SK-N-SH (cell line): ENCODE measurements around the gene COPS3. TPM values are rescaled to one million over a fixed set of nuclear protein-coding genes. Genes with fewer than 3 reads are reported as not detected.

Source experiments
- CTCF ChIA-PET: fragments of 300-600, 350-600 bp; formaldehyde crosslinking; extraction: SDS; loops from one replicate; lab custom pipeline; 2021; lab: Yijun Ruan, JAX
- POLR2A ChIA-PET: fragments of 350-600 bp; sonication (Branson Sonifier 250); formaldehyde crosslinking; extraction: SDS; loops from one replicate; lab custom pipeline; 2020; ENCODE audit warnings: antibody characterized with exemption, inconsistent platforms; lab: Yijun Ruan, JAX
- DNase-seq: peaks from one replicate; pipeline ENCODE4 v3.0.0; 2012
- H2AFZ ChIP-seq: fragments of 200-600 bp; sonication (generic); 2 replicates; pipeline ENCODE4 v1.8.1; 2016; ENCODE audit warnings: antibody characterized with exemption, mild to moderate bottlenecking, low read depth
- H3F3A ChIP-seq: fragments of 200-600 bp; sonication (generic); replicated peaks from 2 replicates; pipeline ENCODE3; 2016; ENCODE audit warnings: antibody characterized with exemption, mild to moderate bottlenecking; ENCODE audit not compliant: insufficient read depth
- H3K27ac ChIP-seq, 2 experiments: fragments of 200-500 bp in 1 of 2; fragments of 200-600 bp in 1 of 2; sonication (Bioruptor generic) in 1 of 2; sonication (generic), shearing (Covaris generic) in 1 of 2; 2 replicates each; pipeline versions ENCODE4 v1.5.1 to v1.6.1; 2014 to 2016; ENCODE audit warnings: low read depth in 2 of 2, inconsistent platforms in 1 of 2, low read length in 1 of 2, mild to moderate bottlenecking in 1 of 2, mixed read lengths in 1 of 2
- H3K27me3 ChIP-seq: fragments of 200-600 bp; sonication (generic), shearing (Covaris generic); 2 replicates; pipeline ENCODE4 v1.6.1; 2016; ENCODE audit warnings: mixed run types; ENCODE audit not compliant: insufficient read depth
- H3K36me3 ChIP-seq, 2 experiments: fragments of 200-500 bp in 1 of 2; fragments of 200-600 bp in 1 of 2; sonication (Bioruptor generic) in 1 of 2; sonication (generic) in 1 of 2; replicated peaks in 1 of 2; 2 replicates each; pipeline versions ENCODE3 to v1.5.1; 2014 to 2016; ENCODE audit warnings: low read length in 1 of 2, mild to moderate bottlenecking in 1 of 2; ENCODE audit not compliant: insufficient read depth in 2 of 2, control insufficient read depth in 1 of 2
- H3K4me1 ChIP-seq, 2 experiments: fragments of 200-500 bp in 1 of 2; fragments of 200-600 bp in 1 of 2; sonication (Bioruptor generic) in 1 of 2; sonication (generic), shearing (Covaris generic) in 1 of 2; 2 replicates each; pipeline versions ENCODE4 v1.5.1 to v1.6.1; 2014 to 2016; ENCODE audit warnings: low read depth in 1 of 2, low read length in 1 of 2, mixed run types in 1 of 2; ENCODE audit not compliant: insufficient read depth in 2 of 2, control insufficient read depth in 1 of 2
- H3K4me2 ChIP-seq: fragments of 200-600 bp; sonication (generic), shearing (Covaris generic); 2 replicates; pipeline ENCODE4 v1.6.1; 2017; ENCODE audit warnings: mixed run types
- H3K4me3 ChIP-seq, 2 experiments: fragments of 200-500 bp in 1 of 2; fragments of 200-600 bp in 1 of 2; sonication (Bioruptor generic) in 1 of 2; sonication (generic), shearing (Covaris generic) in 1 of 2; 2 replicates each; pipeline versions ENCODE4 v1.5.1 to v1.8.1; 2014 to 2016; ENCODE audit warnings: low read depth in 2 of 2, inconsistent platforms in 1 of 2, low read length in 1 of 2, mild to moderate bottlenecking in 1 of 2, mixed read lengths in 1 of 2, moderate library complexity in 1 of 2
- H3K79me2 ChIP-seq: fragments of 200-600 bp; sonication (generic); 2 replicates; pipeline ENCODE4 v1.8.1; 2017; ENCODE audit warnings: mild to moderate bottlenecking; ENCODE audit not compliant: insufficient read depth
- H3K9ac ChIP-seq: fragments of 200-600 bp; sonication (generic); 2 replicates; pipeline ENCODE4 v1.6.1; 2017; ENCODE audit warnings: mixed run types
- H3K9me2 ChIP-seq: fragments of 200-600 bp; sonication (generic); 2 replicates; pipeline ENCODE4 v1.6.1; 2017; ENCODE audit warnings: mixed run types
- H3K9me3 ChIP-seq: fragments of 200-600 bp; sonication (generic); 2 replicates; pipeline ENCODE4 v1.6.1; 2017; ENCODE audit warnings: mixed run types, mild to moderate bottlenecking, moderate library complexity
- H4K20me1 ChIP-seq: fragments of 200-600 bp; sonication (generic); 2 replicates; pipeline ENCODE4 v1.6.1; 2017; ENCODE audit warnings: mild to moderate bottlenecking, mixed run types; ENCODE audit not compliant: insufficient read depth
- CHD2 ChIP-seq: fragments of 150-350 bp; IDR thresholded peaks from 2 replicates; pipeline ENCODE4 v1.6.1; 2018; ENCODE audit warnings: low read length; ENCODE audit not compliant: partially characterized antibody
- FOSL2 ChIP-seq: IDR thresholded peaks from 2 replicates; pipeline ENCODE4 v1.4.0; 2012; ENCODE audit warnings: low read depth, mild to moderate bottlenecking, moderate library complexity, borderline replicate concordance
- FOXJ3 ChIP-seq: sonication (generic); formaldehyde crosslinking; IDR thresholded peaks from 2 replicates; pipeline ENCODE4 v1.5.1; 2020; ENCODE audit warnings: mild to moderate bottlenecking, missing genetic modification reagents
- GATA2 ChIP-seq: sonication (generic); formaldehyde crosslinking; IDR thresholded peaks from 2 replicates; pipeline ENCODE4 v1.5.0; 2020; ENCODE audit warnings: mild to moderate bottlenecking, missing genetic modification reagents
- POLR2AphosphoS5 ChIP-seq: IDR thresholded peaks from 2 replicates; pipeline ENCODE4 v1.6.1; 2012; ENCODE audit warnings: low read depth, low read length
- RAD21 ChIP-seq: IDR thresholded peaks from 2 replicates; pipeline ENCODE4 v1.6.1; 2012; ENCODE audit warnings: mild to moderate bottlenecking, low read length
- SIN3A ChIP-seq: IDR thresholded peaks from 2 replicates; pipeline ENCODE4 v1.6.1; 2012; ENCODE audit warnings: low read depth, mild to moderate bottlenecking, low read length, moderate library complexity, borderline replicate concordance
- TCF12 ChIP-seq: IDR thresholded peaks from 2 replicates; pipeline ENCODE4 v1.4.0; 2012
- TEAD4 ChIP-seq: IDR thresholded peaks from 2 replicates; pipeline ENCODE4 v1.4.0; 2012; ENCODE audit warnings: mild to moderate bottlenecking, borderline replicate concordance; ENCODE audit not compliant: insufficient read depth
- WGBS: methylation state at CpG from one replicate; pipeline ENCODE4 v1.1.6; 2017; ENCODE audit warnings: low lambda C conversion rate; 5-methylcytosine and 5-hydroxymethylcytosine counted together
- polyA plus RNA-seq, 3 experiments: library from polyadenylated mRNA; depleted of rRNA; stranded (reverse); fragments of >200 nt; gene quantifications; 2 replicates each; pipeline ENCODE4 v1.2.3, GENCODE V29; 2012
- TF ChIP-seq, protein P1 (sequence below): IDR thresholded peaks from 2 replicates; pipeline ENCODE4; 2012

Gene COPS3
- polyA plus RNA-seq, 1 of the 3 experiments (the other 2 are of a cell fraction), result 64.8 TPM

DNA sequence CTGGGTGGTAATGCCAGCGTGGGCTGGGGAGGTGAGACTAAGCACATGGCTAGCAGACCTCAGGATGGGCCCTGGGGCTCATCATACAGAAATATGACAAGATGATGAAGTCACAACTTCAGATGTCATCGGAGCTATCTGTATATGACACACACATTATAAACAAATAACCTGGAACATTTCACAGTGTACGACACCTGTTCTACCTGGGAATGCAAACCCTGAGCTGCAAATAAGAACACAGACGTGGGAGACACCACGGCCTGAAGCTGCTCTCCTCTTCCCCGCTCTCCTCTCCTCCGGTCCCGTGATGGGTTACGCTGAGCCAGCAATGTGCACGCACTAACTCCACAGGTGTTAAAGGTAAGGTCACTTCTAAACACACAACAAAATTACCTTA, 79.8 kb downstream of the COPS3 start:
- Histone ChIP-seq H3K9ac (no peak overlapping the region), H3K4me2 (no peak overlapping the region), H2AFZ (no peak overlapping the region), H3K36me3 (peaks cover 0 to 2% of the 10 kb centered on the region in 2 experiments), H3F3A (peaks cover 8% of the 10 kb centered on the region), H4K20me1 (no peaks in the 10 kb centered on the region), H3K9me2 (no peaks in the 10 kb centered on the region), H3K4me3 (no peak overlapping the region), H3K9me3 (no peaks in the 10 kb centered on the region), H3K27ac (no peak overlapping the region), H3K79me2 (peaks cover 12% of the 10 kb centered on the region; the same call in 1 of the 2 replicates), H3K4me1 (peaks cover 20 to 24% of the 10 kb centered on the region in 2 experiments; a peak in 3 of 4 replicates), H3K27me3 (no peaks in the 10 kb centered on the region)
- POLR2A ChIA-PET, result interaction anchor here (0.6 kb wide), 1 partner anchor 836 kb away, joined by 3 read pairs; no protein-coding TSS in a partner anchor
- TF ChIP-seq FOXJ3 (CRISPR knock-in tag) (no peak), CHD2 (no peak), TCF12 (no peak), SIN3A (no peak), GATA2 (CRISPR knock-in tag) (no peak), FOSL2 (no peak), RAD21 (no peak)
- CTCF ChIA-PET, result no interaction called here
- DNase-seq, result no peak
- 84% methylated on average over 10 of the region's 10 CpGs for WGBS

- no peak for TF ChIP-seq SIN3A
- TF ChIP-seq RAD21, result no peak
- no peak for TF ChIP-seq TEAD4
- no peak for TF ChIP-seq POLR2AphosphoS5
- Histone ChIP-seq H4K20me1 (no peaks in the 10 kb centered on the region), H3K9ac (no peak overlapping the region), H3K27me3 (no peaks in the 10 kb centered on the region), H3F3A (peaks cover 9% of the 10 kb centered on the region), H3K27ac (no peak overlapping the region), H3K9me3 (no peaks in the 10 kb centered on the region), H2AFZ (no peak overlapping the region), H3K4me3 (no peak overlapping the region), H3K79me2 (peaks cover 12% of the 10 kb centered on the region; the same call in 1 of the 2 replicates), H3K4me1 (peaks cover 20% of the 10 kb centered on the region in 2 experiments; a peak in 3 of 4 replicates), H3K4me2 (no peak overlapping the region), H3K36me3 (peaks cover 0 to 2% of the 10 kb centered on the region in 2 experiments), H3K9me2 (no peaks in the 10 kb centered on the region)
- DNase-seq, result no peak
- WGBS, result 86% methylated on average over 5 of the region's 5 CpGs
- ChIA-PET POLR2A (interaction anchor here (0.6 kb wide), 1 partner anchor 194 kb away, joined by 3 read pairs; no protein-coding TSS in a partner anchor), CTCF (interaction anchor here (1.7 kb wide), 1 partner anchor 209 kb away, joined by 6 read pairs; no protein-coding TSS in a partner anchor)
These were observed 80.2 kb downstream of the COPS3 start for GRCh38 chr17:17200831-17201230.

GRCh38 chr17:17200311-17200710, 80.7 kb downstream of the COPS3 start:
- 97% methylated on average over 7 of the region's 7 CpGs for WGBS
- no peak overlapping the region for H3K27ac ChIP-seq
- POLR2A ChIA-PET, result interaction anchor here (0.6 kb wide), 1 partner anchor 194 kb away, joined by 3 read pairs; no protein-coding TSS in a partner anchor

More at GRCh38 chr17:17200311-17200710, 80.7 kb downstream of the COPS3 start:
- H3K79me2 ChIP-seq, result peaks cover 12% of the 10 kb centered on the region; the same call in 1 of the 2 replicates
- no peak overlapping the region for H3K9ac ChIP-seq
- TF ChIP-seq FOSL2, result no peak
- TF ChIP-seq, protein P1, sequence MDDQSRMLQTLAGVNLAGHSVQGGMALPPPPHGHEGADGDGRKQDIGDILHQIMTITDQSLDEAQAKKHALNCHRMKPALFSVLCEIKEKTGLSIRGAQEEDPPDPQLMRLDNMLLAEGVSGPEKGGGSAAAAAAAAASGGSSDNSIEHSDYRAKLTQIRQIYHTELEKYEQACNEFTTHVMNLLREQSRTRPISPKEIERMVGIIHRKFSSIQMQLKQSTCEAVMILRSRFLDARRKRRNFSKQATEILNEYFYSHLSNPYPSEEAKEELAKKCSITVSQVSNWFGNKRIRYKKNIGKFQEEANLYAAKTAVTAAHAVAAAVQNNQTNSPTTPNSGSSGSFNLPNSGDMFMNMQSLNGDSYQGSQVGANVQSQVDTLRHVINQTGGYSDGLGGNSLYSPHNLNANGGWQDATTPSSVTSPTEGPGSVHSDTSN, result no peak
- H3K9me3 ChIP-seq, result no peaks in the 10 kb centered on the region
- CTCF ChIA-PET, result interaction anchor here (1.7 kb wide), 1 partner anchor 208 kb away, joined by 6 read pairs; no protein-coding TSS in a partner anchor
- H3K27me3 ChIP-seq, result no peaks in the 10 kb centered on the region
- no peak for DNase-seq
- no peak overlapping the region for H3K4me3 ChIP-seq
- H3K4me2 ChIP-seq, result no peak overlapping the region
- peaks cover 0 to 2% of the 10 kb centered on the region in 2 experiments for H3K36me3 ChIP-seq
- no peak overlapping the region for H2AFZ ChIP-seq
- H3K4me1 ChIP-seq, result peaks cover 15% of the 10 kb centered on the region in 2 experiments; a peak in 3 of 4 replicates
- H3K9me2 ChIP-seq, result no peaks in the 10 kb centered on the region
- peaks cover 9% of the 10 kb centered on the region for H3F3A ChIP-seq
- no peaks in the 10 kb centered on the region for H4K20me1 ChIP-seq
